HAP-1 (cell line): Measurements from ENCODE around the gene LEFTY2.
"Not testable (repeated sequence)": the region's sequence is repeated elsewhere in the genome, so short reads cannot be mapped to it uniquely, and the experiment has no call there.

Source experiments
- DNase-seq, 2 experiments: peaks; one replicate each; pipeline ENCODE4 v3.0.0-alpha.2; 2016 to 2020; ENCODE audit warnings: low spot score in 2 of 2
- H3K27me3 ChIP-seq: fragments of 250-450 bp; sonication (Bioruptor Pico); 2 replicates; pipeline ENCODE4 v1.5.1; 2020; ENCODE audit warnings: low read depth, mild to moderate bottlenecking, moderate library complexity
- H3K36me3 ChIP-seq: fragments of 250-450 bp; sonication (Bioruptor Pico); replicated peaks from 2 replicates; pipeline ENCODE4 v1.5.1; 2020; ENCODE audit warnings: mild to moderate bottlenecking
- H3K4me1 ChIP-seq: fragments of 250-450 bp; sonication (Bioruptor Pico); 2 replicates; pipeline ENCODE4 v1.5.1; 2020; ENCODE audit warnings: mild to moderate bottlenecking
- H3K4me3 ChIP-seq: fragments of 250-450 bp; sonication (Bioruptor Pico); 2 replicates; pipeline ENCODE4 v1.5.1; 2020; ENCODE audit warnings: mild to moderate bottlenecking, moderate library complexity
- H3K9me3 ChIP-seq: fragments of 250-450 bp; sonication (Bioruptor Pico); 2 replicates; pipeline ENCODE4 v1.5.1; 2020; ENCODE audit warnings: mild to moderate bottlenecking, moderate library complexity
- in situ Hi-C: fragments of 300-500 bp; cut with MboI; formaldehyde crosslinking; loops from 3 replicates; pipeline ENCODE4 v1.14.3; 2020; ENCODE audit warnings: low sequenced_read_pairs, inconsistent platforms, mixed read lengths

The LEFTY2 gene

DNA sequence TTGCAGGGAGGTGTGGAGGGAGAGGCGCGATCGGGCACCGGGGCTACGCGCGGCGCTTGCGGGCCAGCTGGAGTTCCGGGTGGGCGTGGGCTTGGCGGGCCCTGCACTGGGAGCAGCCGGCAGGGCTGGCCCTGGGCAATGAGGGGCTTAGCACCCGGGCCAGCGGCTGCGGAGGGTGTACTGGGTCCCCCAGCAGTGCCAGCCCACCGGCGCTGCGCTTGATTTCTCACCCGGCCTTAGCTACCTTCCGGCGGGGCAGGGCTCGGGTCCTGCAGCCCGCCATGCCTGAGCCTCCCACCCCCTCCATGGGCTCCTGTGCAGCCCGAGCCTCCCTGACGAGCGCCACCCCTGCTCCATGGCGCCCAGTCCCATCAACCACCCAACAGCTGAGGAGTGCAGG lies 28.7 kb upstream of the LEFTY2 start:
- not testable (repeated sequence) for H3K36me3 ChIP-seq, H3K4me3 ChIP-seq

DNA sequence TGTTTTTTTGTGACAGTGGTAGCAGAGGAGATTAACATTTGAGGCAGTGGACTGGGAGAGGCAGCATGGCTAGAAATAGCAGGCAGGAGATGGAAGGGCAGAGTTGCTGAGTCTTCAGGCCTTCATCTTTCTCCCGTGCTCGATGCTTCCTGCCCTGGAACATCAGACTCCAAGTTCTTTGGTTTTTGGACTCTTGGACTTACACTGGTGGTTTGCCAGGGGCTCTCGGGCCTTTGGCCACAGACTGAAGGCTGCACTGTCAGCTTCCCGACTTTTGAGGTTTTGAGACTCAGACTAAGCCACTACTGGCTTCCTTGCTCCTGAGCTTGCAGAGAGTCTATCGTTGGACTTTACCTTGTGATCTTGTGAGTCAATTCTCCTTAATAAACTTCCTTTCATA lies 24.2 kb upstream of the LEFTY2 start:
- in situ Hi-C loops, result no loop called here
- no peaks in the 10 kb centered on the region for H3K36me3 ChIP-seq
- H3K4me1 ChIP-seq, result no peaks in the 10 kb centered on the region
- DNase-seq, result no peak
- H3K9me3 ChIP-seq, result no peaks in the 10 kb centered on the region
- no peaks in the 10 kb centered on the region for H3K27me3 ChIP-seq
- H3K4me3 ChIP-seq, result no peak overlapping the region

More for the DNA sequence above, 28.7 kb upstream of the LEFTY2 start:
- in situ Hi-C loops, H3K27me3 ChIP-seq, H3K4me1 ChIP-seq, DNase-seq, H3K9me3 ChIP-seq: not testable (repeated sequence)

DNA sequence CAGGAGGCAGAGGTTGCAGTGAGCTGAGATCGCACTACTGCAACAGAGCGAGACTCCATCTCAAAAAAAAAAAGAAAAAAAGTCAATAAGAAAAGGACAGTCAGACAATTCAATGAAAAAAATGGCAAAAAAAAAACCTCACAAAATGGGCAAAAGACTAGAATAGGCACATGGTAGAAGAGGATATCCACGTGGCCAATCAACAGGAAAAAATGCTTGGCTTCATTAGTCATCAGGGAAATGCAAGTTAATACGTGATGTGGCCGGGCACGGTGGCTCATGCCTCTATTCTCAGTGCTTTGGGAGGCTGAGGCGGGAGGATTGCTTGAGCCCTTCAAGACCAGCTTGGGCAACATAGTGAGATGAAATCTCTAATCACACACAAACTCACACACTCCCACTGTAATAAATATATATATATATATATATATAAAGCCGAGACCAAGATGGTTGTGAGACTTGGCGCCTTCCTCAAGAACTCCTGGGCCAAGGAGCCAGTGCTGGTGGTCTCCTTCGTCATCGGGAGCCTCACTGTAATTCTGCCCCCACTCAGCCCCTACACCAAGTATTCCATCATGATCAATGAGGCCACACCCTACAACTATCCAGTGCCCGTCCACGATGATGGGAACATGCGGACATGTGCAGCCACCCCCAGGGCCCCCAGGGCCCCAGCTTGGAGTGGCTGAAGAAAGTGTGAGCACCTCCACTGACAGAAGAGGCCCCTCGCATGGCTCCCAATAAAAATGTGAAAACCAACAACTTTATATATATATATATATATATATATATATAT lies 22.9 kb upstream of the LEFTY2 start:
- in situ Hi-C loops, result no loop called here
- no peaks in the 10 kb centered on the region for H3K4me1 ChIP-seq
- no peak for DNase-seq

DNA sequence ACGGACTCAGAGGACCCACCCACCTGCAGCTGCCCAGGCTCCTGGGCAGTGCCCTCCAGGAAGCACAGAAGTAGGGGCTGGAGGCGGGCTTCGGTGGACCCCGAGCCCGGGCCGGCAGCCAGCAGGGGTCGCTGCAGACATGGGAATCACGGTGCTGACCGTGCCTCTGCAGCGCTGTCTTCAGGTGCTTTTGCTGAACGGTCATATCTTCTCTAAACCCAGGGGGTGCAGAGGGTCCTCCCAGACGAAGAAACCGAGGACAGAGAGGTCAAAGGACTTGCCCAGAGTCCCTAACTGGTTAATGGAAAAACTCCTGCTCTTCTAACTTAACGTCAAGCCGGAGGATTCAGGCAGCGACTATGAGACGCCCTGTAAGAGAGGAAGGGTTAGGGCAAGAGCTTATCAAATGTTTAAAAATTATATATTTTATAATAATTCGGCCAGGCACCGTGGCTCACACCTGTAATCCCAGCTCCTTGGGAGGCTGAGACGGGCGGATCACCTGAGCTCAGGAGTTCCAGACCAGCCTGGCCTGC lies 21.5 kb upstream of the LEFTY2 start:
- peak in 1 of 2 experiments; percentile 87 for DNase-seq
- Histone ChIP-seq H3K9me3 (no peaks in the 10 kb centered on the region), H3K36me3 (no peaks in the 10 kb centered on the region), H3K27me3 (no peaks in the 10 kb centered on the region), H3K4me1 (no peaks in the 10 kb centered on the region), H3K4me3 (no peak overlapping the region)
- in situ Hi-C loops, result no loop called here

More for the DNA sequence above, 22.9 kb upstream of the LEFTY2 start:
- Histone ChIP-seq H3K27me3 (no peaks in the 10 kb centered on the region), H3K4me3 (no peak overlapping the region), H3K9me3 (no peaks in the 10 kb centered on the region), H3K36me3 (no peaks in the 10 kb centered on the region)

DNA sequence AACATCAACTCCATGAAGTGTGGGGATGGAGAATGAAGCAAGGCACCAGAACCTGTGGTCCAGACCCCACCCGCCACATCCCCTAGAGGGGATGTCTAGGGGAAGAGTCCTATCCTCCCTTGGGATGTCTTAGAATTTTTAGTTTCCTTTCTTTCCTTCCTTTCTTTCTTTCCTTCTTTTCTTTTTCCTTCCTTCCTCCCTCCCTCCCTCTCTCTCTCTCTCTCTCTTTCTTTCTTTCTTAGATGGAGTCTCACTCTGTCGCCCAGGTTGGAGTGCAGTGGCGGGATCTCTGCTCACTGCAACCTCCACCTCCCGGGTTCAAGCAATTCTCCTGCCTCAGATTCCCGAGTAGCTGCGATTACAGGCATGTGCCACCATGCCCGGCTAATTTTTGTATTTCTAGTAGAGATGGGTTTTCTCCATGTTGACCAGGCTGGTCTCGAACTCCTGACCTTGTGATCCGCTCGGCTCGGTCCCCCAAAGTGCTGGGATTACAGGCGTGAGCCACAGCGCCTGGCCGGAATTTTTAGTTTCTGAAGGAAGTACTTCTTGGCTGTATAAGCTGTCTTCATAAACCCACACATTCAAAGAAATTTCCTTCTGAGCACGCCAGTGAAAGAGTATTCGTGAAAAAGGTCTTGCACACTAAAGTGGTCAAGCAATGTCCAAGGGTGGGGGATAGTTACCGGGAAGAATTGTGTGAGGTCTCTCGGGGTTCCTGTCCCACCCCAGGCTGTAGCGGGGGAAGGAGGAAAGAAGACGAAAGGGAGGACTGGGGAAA lies 20.8 kb upstream of the LEFTY2 start:
- H3K27me3 ChIP-seq, result no peaks in the 10 kb centered on the region
- H3K4me3 ChIP-seq, result no peak overlapping the region
- no peak for DNase-seq
- no peaks in the 10 kb centered on the region for H3K36me3 ChIP-seq
- in situ Hi-C loops, result no loop called here
- no peaks in the 10 kb centered on the region for H3K4me1 ChIP-seq
- no peaks in the 10 kb centered on the region for H3K9me3 ChIP-seq

DNA sequence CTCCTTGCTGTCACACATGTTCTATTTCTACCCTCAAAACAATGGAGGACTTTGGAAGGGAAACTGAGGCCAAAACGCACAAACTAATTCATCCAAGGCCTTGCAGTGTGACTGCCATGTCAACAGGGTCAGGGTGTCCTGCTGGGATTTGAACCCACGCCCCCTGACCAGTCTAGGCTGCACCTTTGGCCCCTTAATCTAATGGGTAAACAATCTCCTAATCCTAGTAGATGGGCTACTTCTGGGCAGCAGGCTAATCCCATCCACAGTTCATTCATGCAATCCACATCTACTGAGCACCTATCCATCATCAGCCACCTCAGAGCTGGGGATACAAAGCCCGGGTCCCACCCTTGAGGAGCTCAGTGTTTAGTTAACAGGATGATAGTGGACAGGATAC lies 17.0 kb upstream of the LEFTY2 start:
- in situ Hi-C loops, result no loop called here
- H3K9me3 ChIP-seq, result no peaks in the 10 kb centered on the region
- no peaks in the 10 kb centered on the region for H3K27me3 ChIP-seq
- no peak for DNase-seq
- no peaks in the 10 kb centered on the region for H3K36me3 ChIP-seq
- H3K4me3 ChIP-seq, result no peak overlapping the region
- no peaks in the 10 kb centered on the region for H3K4me1 ChIP-seq

DNA sequence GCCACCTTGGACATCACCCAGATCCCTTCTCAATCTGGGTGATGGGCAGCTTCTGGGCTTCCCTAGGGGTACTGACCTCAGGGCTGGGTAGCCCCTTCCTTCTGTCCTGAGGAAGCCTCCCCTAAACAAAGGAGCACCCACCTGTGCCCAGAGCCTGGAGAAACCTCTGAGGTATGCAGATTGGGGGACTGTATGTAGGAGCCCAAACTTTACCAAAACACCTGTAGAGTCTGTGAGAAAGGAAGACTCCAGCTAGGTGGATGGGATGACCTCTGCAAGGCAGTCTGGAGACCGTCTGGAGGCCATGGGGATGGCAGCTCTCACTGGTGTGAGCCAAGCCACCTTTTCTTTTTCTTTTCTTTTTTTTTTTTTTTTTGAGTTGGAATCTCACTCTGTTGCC lies 13.7 kb upstream of the LEFTY2 start:
- H3K36me3 ChIP-seq, result no peaks in the 10 kb centered on the region
- H3K27me3 ChIP-seq, result no peaks in the 10 kb centered on the region
- in situ Hi-C loops, result no loop called here
- no peaks in the 10 kb centered on the region for H3K9me3 ChIP-seq
- DNase-seq, result no peak
- no peak overlapping the region for H3K4me3 ChIP-seq
- H3K4me1 ChIP-seq, result no peaks in the 10 kb centered on the region

DNA sequence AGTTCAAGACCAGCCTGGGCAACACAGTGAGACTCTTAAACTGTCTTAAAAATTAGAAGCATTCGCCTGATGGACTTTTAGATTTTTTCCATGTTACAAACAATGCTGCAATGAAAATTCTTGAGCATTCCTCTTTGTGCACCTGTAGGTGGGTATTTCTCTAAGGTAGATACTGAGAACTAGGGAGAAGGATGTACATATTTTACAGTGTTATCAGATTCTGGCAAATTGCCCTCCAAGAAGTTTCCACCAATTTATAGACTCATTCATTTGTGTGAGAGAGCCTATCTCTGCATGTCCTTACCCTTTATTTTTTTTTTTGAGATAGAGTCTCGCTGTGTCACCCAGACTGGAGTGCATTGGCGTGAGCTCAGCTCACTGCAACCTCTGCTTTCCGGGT lies 12.3 kb upstream of the LEFTY2 start:
- no peak for DNase-seq
- H3K27me3 ChIP-seq, result no peaks in the 10 kb centered on the region
- no peaks in the 10 kb centered on the region for H3K36me3 ChIP-seq
- H3K4me3 ChIP-seq, result no peak overlapping the region
- in situ Hi-C loops, result no loop called here
- H3K9me3 ChIP-seq, result no peaks in the 10 kb centered on the region
- no peaks in the 10 kb centered on the region for H3K4me1 ChIP-seq

DNA sequence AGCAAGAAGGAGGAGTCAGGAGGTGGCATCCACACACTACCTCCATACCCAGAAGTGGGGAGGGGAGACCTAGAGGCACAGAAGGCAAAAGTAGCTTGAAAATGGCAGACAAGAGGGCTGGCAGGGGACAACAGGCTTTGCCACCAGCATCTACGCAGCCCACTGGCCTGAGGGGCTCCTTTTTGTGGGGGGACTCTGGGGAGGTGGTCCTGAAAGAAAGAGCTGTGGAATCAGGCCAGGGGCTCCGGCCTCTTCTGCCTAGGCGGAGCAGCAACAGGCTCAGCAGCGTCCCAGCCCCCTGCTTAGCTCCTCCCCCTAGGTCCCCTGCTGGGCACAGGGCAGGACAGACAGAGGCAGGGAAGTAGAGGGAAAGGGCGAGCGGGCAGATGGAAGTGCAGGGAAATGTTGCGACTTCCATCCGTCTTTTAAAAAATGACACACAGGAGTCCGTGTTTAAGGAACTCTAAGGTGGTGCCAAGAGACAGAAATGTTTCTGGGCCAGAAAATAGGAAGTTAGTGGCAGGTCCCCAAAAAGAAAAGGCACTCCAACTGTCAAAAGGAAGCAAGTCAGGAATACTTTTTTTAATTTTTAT lies 10.0 kb upstream of the LEFTY2 start:
- in situ Hi-C loops, result no loop called here
- no peaks in the 10 kb centered on the region for H3K9me3 ChIP-seq
- H3K36me3 ChIP-seq, result no peaks in the 10 kb centered on the region
- no peaks in the 10 kb centered on the region for H3K27me3 ChIP-seq
- H3K4me3 ChIP-seq, result no peak overlapping the region
- H3K4me1 ChIP-seq, result peaks cover 2% of the 10 kb centered on the region
- DNase-seq, result peak in 1 of 2 experiments; percentile 62

DNA sequence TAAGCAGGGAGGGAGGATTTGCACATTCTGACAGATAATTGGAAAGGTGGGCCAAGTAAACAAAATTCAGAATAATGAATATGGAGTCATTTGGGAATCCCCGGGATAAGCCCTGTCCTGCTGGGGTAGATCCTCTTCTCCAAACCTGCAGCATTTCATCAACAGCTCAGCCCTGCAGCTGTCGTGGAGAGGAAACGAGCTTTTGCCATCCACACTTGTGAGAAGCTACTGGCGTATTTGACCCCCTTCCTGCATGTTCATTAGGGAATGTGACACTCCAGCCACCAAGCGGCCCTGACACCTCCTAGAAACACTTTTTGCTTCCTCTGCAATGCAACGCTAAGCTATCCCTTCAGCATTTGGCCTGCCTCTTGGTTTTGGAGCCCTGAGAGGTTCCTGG lies 8.0 kb upstream of the LEFTY2 start:
- in situ Hi-C loops, result no loop called here
- Histone ChIP-seq H3K4me1 (peaks cover 9% of the 10 kb centered on the region), H3K36me3 (no peaks in the 10 kb centered on the region), H3K9me3 (no peaks in the 10 kb centered on the region), H3K4me3 (no peak overlapping the region), H3K27me3 (no peaks in the 10 kb centered on the region)
- DNase-seq, result no peak

DNA sequence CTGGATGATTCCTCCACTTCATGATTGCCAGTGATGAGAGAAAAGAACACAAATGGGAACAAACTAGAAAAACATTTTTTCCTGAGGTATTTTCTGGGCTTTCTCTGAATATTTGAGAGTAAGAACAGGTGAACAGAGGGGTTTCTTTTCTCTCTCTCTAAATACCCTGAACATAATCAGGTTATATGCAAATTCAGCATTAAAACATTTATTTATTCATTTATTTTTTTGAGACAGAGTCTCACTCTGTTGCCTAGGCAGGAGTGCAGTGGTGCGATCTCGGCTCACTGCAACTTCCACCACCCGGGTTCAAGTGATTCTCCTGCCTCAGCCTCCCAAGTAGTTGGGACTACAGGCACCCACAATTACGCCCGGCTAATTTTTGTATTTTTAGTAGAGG lies 5.8 kb upstream of the LEFTY2 start:
- H3K4me1 ChIP-seq, result peaks cover 9% of the 10 kb centered on the region
- no peaks in the 10 kb centered on the region for H3K27me3 ChIP-seq
- H3K36me3 ChIP-seq, result no peaks in the 10 kb centered on the region
- in situ Hi-C loops, result no loop called here
- no peak for DNase-seq
- no peaks in the 10 kb centered on the region for H3K9me3 ChIP-seq
- no peak overlapping the region for H3K4me3 ChIP-seq

DNA sequence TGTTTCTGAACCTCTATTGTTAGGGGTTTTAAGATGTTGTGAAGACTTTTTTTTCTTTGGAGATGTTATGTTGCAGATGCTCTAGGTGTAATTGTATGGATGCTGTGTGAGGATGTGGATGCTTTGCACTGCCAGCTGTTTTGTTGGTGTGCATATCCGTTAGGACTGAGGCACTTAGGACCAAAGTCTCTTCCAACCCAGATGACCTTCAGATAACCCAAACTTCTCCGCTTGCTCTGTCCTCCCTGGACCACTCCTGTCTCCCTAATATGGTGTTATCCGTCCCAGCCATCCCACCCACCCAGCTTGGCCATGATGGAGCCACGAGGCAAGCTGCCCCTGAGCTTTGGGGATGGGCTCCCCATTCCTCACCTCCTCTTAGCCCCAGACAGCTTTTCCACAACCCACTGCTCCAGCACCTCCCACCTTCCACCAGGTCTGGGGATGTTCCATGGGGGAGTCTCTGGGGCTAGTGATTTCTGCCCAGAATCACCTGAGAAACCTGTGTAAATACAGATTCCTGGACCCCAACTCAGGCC lies 5.1 kb upstream of the LEFTY2 start:
- in situ Hi-C loops, result no loop called here
- H3K36me3 ChIP-seq, result no peaks in the 10 kb centered on the region
- no peak for DNase-seq
- H3K4me1 ChIP-seq, result peaks cover 9% of the 10 kb centered on the region
- H3K4me3 ChIP-seq, result no peak overlapping the region
- no peaks in the 10 kb centered on the region for H3K9me3 ChIP-seq
- no peaks in the 10 kb centered on the region for H3K27me3 ChIP-seq

DNA sequence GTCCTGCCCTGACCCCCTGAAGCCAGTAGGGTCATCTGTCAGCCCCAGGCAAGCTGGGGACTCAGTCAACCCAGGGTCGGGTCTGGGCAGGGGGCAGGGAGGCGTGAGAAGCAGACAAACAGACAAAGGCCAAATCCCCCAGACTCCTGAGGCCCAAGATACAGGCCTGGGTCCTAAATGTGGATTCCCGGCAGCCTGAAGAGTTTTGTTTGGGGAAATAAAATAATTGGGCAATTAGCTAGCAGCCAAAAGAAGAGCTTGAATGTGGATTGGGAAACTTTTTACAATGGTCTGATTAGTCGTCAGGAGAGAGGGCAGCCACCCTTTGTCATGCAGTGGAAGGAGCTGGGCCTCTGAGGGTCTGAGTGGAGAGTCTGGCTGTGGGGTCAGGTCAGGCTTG lies 4.5 kb upstream of the LEFTY2 start:
- Histone ChIP-seq H3K4me3 (no peak overlapping the region), H3K27me3 (no peaks in the 10 kb centered on the region), H3K9me3 (no peaks in the 10 kb centered on the region), H3K4me1 (peaks cover 9% of the 10 kb centered on the region), H3K36me3 (no peaks in the 10 kb centered on the region)
- in situ Hi-C loops, result no loop called here
- DNase-seq, result peak; percentile 52 to 63

DNA sequence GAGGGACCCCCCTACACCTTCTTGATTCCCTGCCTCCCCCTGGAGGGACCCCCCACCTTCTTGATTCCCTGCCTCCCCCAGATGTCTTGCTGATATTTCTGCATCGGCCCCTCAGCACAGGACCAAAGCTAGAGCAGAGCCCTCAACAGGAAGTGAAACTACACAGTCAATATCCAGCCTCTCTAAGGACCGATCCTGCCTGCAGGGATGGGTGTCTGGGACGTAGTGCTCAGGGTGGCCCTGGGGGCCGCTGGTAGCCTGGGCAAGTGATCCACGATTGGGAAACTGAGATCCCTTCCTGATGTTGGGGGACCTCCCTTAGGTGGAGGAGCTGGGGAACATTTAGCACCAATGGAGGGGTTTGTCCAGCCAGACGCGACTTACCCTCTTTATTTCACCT lies 3.9 kb upstream of the LEFTY2 start:
- Histone ChIP-seq H3K4me3 (no peak overlapping the region), H3K9me3 (no peaks in the 10 kb centered on the region), H3K4me1 (peaks cover 9% of the 10 kb centered on the region), H3K36me3 (no peaks in the 10 kb centered on the region), H3K27me3 (no peaks in the 10 kb centered on the region)
- no peak for DNase-seq
- in situ Hi-C loops, result no loop called here
